Activated CD4-positive, alpha-beta memory T cell treated with anti-CD3 and anti-CD28 coated beads, Interleukin-2, amount 10 ng/mL, durations not matched to agents 7 days and 5 days (primary cell): ENCODE results near the gene C1QTNF6. TPM values are rescaled to one million over a fixed set of nuclear protein-coding genes. Genes with fewer than 3 reads are reported as not detected.

Experiments used
- CTCF ChIA-PET: fragments of 350-600 bp; sonication (Branson Sonifier 250); formaldehyde crosslinking; loops from one replicate; lab custom pipeline; 2021; ENCODE audit warnings: antibody characterized with exemption, inconsistent platforms; lab: Charles Lee
- POLR2A ChIA-PET: fragments of 350-600 bp; sonication (Branson Sonifier 250); formaldehyde crosslinking; loops from one replicate; lab custom pipeline; 2021; ENCODE audit warnings: antibody characterized with exemption; lab: Charles Lee
- DNase-seq: peaks from one replicate; pipeline ENCODE4 v3.0.0-alpha.2; 2020
- H3K27ac Mint-ChIP-seq: one replicate; pipeline ENCODE4 v1.8.0; 2021; ENCODE audit warnings: mild to moderate bottlenecking, mixed read lengths
- H3K27me3 Mint-ChIP-seq: one replicate; pipeline ENCODE4 v1.8.0; 2021; ENCODE audit warnings: mixed read lengths
- H3K36me3 Mint-ChIP-seq: one replicate; pipeline ENCODE4 v1.8.0; 2021; ENCODE audit warnings: low read depth, mixed read lengths
- H3K4me1 Mint-ChIP-seq: one replicate; pipeline ENCODE4 v1.8.0; 2021; ENCODE audit warnings: mixed read lengths
- H3K4me3 Mint-ChIP-seq: one replicate; pipeline ENCODE4 v1.8.0; 2021; ENCODE audit warnings: mild to moderate bottlenecking, mixed read lengths
- H3K9me3 Mint-ChIP-seq: one replicate; pipeline ENCODE4 v1.8.0; 2021; ENCODE audit warnings: mixed read lengths
- total RNA-seq, 2 experiments: library from RNA; stranded (reverse); gene quantifications; one replicate each; pipeline ENCODE4 v1.2.3, GENCODE V29; 2021

Gene C1QTNF6
- total RNA-seq, 2 experiments from 2014 or later = 10.2 to 10.3 TPM

DNA sequence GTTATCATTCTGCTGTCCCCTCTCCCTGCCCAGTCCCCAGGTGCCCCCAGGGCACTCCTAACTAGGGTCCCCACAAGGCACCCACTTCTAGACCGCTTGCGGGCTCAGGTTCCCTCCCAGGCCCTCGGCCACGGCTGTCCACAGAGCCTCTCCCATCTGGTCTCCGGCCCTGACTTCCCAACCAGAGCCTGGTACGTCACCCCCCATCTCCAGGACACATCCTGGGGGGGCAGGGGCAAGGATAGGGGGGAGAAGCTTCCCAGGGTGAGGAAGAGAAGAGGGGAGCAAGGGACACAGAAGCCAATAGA lies 23.8 kb upstream of the C1QTNF6 start:
- Mint-ChIP-seq H3K9me3 (no peaks in the 10 kb centered on the region), H3K27ac (no peak overlapping the region), H3K36me3 (no peaks in the 10 kb centered on the region), H3K27me3 (no peaks in the 10 kb centered on the region), H3K4me1 (peaks cover 3% of the 10 kb centered on the region), H3K4me3 (no peak overlapping the region)
- ChIA-PET CTCF (interaction anchor here (0.5 to 1.7 kb wide), 3 partner anchors 11 to 56 kb away, joined by 4 to 5 read pairs (median 4); no protein-coding TSS in a partner anchor), POLR2A (no interaction called here)
- no peak for DNase-seq

- H3K36me3 Mint-ChIP-seq = no peaks in the 10 kb centered on the region
- peaks cover 2% of the 10 kb centered on the region for H3K4me1 Mint-ChIP-seq
- POLR2A ChIA-PET = interaction anchor here (0.7 to 2.4 kb wide), 3 partner anchors 13 to 27 kb away, joined by 3 to 13 read pairs (median 3); no protein-coding TSS in a partner anchor
- no peaks in the 10 kb centered on the region for H3K27me3 Mint-ChIP-seq
- DNase-seq = no peak
- H3K9me3 Mint-ChIP-seq = no peaks in the 10 kb centered on the region
- H3K27ac Mint-ChIP-seq = no peak overlapping the region
- no peak overlapping the region for H3K4me3 Mint-ChIP-seq
- CTCF ChIA-PET = interaction anchor here (0.5 to 1.7 kb wide), 4 partner anchors 11 to 91 kb away, joined by 3 to 5 read pairs (median 4); no protein-coding TSS in a partner anchor
These were observed 23.2 kb upstream of the C1QTNF6 start for GRCh38 chr22:37211075-37211865.

DNA sequence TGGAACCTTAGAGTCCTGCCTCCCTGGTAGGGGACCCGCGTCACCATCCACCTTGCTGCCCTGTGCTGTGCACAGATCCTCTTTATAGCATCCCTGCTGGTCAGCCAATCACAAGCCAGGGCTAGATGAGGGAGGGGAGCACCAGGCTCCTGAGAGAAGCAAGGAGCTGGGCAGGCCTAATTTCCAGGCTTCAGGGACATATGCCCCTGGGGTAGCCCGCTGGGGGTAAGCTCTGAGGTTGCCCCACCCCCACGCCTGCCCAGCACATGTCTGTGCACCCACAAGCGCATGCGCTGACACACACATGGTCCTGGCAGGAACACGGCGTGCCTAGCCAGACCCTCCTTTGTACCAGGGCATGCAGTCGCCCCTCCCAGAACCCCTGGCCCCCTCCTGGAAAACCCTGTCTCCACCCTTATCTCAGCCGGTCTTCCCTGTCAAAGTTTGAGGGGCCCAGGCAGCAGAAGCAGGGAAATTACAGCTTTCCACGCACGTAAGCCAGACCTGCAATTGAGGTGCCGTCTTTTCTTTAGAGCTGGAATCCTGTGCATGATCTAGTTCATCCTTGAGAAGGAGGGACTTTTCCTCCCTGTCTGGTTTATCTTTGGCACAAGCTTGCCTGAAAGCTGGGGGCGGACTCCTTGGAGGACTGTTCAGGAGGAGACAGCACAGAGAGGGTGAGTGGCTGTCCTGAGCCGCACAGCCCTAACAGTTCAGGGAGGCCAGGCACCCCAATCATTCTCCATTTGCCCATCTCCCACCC lies 22.2 kb upstream of the C1QTNF6 start:
- CTCF ChIA-PET = interaction anchor here (1.7 kb wide), 1 partner anchor 11 kb away, joined by 5 read pairs; no protein-coding TSS in a partner anchor

DNA sequence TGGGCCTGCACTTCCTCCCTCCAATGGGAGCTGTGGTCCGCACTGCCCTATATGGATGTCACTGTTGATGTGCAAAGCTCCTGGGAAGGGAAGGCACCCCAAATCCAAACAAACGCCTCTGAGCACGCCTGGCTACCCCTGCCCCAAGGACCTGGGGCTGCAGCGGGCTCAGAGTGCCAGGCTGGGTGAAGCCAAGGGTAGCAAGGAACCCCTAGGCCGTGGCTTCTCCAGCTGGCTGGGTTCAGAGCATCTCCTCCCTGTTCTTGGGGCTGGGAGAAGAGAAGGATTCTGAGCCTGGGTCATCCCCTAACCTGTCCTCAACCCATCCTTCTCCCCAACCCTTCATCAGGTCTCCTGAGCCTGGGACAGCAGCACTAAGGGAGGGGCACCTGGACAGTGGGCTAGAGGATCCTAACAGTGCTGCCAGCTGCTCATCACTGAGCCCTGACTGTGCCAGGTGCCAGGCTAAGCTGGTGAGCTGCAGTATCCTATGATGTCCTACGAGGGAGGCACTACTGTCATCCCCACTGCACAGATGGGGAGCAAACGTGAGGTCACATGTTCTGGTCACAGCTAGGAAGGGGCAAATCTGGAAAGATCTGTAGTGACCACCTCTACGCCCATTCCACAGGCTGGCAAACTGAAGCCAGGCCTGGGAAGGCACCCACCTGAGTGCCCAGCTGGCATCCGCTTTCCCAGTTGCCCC lies 21.2 kb upstream of the C1QTNF6 start:
- H3K4me1 Mint-ChIP-seq = peaks cover 2% of the 10 kb centered on the region
- H3K27me3 Mint-ChIP-seq = no peaks in the 10 kb centered on the region
- ChIA-PET CTCF (interaction anchor here (1.7 kb wide), 1 partner anchor 10 kb away, joined by 5 read pairs; no protein-coding TSS in a partner anchor), POLR2A (interaction anchor here (1.2 to 2.4 kb wide), 4 partner anchors 10 to 22 kb away, joined by 3 to 13 read pairs (median 4); no protein-coding TSS in a partner anchor)
- DNase-seq = no peak
- no peaks in the 10 kb centered on the region for H3K9me3 Mint-ChIP-seq
- H3K4me3 Mint-ChIP-seq = no peak overlapping the region
- H3K36me3 Mint-ChIP-seq = no peaks in the 10 kb centered on the region
- no peak overlapping the region for H3K27ac Mint-ChIP-seq

More for the DNA sequence above, 22.2 kb upstream of the C1QTNF6 start:
- no peak overlapping the region for H3K27ac Mint-ChIP-seq
- no peaks in the 10 kb centered on the region for H3K9me3 Mint-ChIP-seq
- no peak for DNase-seq
- H3K36me3 Mint-ChIP-seq = no peaks in the 10 kb centered on the region
- POLR2A ChIA-PET = interaction anchor here (0.7 to 2.4 kb wide), 5 partner anchors 9 to 28 kb away, joined by 3 to 13 read pairs (median 4); no protein-coding TSS in a partner anchor
- no peak overlapping the region for H3K4me3 Mint-ChIP-seq
- H3K4me1 Mint-ChIP-seq = peaks cover 2% of the 10 kb centered on the region
- H3K27me3 Mint-ChIP-seq = no peaks in the 10 kb centered on the region

DNA sequence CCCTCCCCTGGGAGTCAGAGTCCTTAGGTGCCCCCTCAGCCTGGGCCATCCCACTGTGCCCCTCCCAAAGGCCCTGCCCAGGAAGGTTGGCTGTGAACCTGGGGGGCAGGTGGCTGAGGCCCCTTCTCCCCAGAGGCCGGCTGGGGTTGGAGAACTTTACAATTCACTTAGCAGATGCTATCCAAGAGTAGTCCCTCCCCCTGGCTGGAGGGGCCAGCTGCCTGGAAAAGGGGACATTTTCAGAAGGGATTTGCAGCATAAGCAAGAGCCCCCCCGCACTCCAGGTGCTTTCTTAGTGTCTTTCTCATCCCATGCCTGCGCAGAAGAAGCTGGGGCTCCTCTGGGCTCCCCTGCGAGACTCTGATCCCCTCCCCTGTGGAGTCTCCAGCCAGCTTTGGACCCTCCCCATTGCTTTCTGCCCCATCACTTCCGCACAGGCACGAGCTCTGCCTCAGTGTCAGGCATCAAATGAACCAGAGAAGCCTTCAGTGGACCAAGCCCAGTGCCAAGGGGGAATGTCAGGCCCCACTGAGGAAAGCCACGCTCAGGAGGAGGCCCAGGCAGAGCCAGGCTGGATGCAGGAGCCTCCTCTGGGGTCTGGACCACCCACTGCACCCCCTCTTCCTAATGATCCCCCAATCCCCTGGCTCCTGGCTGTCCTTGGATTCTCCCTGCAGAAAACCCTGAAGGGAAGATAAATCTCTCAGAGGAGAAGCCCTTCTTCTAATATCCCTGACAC lies 20.5 kb upstream of the C1QTNF6 start:
- H3K27ac Mint-ChIP-seq = no peak overlapping the region
- no peak overlapping the region for H3K4me3 Mint-ChIP-seq
- ChIA-PET CTCF (interaction anchor here (1.2 to 1.7 kb wide), 2 partner anchors 9 kb away, joined by 4 to 5 read pairs; no protein-coding TSS in a partner anchor), POLR2A (interaction anchor here (1.2 to 3.4 kb wide), 5 partner anchors 8 to 22 kb away, joined by 3 to 14 read pairs (median 4); no protein-coding TSS in a partner anchor)
- DNase-seq = no peak
- no peaks in the 10 kb centered on the region for H3K9me3 Mint-ChIP-seq
- H3K36me3 Mint-ChIP-seq = no peaks in the 10 kb centered on the region
- no peaks in the 10 kb centered on the region for H3K27me3 Mint-ChIP-seq
- H3K4me1 Mint-ChIP-seq = peaks cover 2% of the 10 kb centered on the region

DNA sequence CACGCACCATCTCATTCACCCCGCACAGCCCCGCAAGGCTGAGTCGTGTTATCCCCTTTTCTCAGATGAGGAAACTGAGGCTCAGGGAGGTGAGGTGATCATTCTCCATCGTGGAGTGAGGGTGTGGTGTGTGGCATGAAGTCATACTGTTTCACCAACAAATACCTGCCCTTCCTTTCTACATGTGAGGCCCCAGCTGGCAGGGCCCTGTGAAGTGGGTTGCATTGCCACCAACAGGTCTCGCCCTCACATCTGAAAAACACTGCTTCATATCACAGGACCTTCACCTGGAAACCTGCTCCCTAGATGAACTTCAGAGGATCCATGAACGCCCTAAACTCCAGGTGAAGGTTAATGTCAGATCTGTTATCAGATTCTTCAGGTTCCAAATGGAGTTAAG lies 19.9 kb upstream of the C1QTNF6 start:
- DNase-seq = no peak
- Mint-ChIP-seq H3K27me3 (no peaks in the 10 kb centered on the region), H3K4me1 (peaks cover 2% of the 10 kb centered on the region), H3K9me3 (no peaks in the 10 kb centered on the region), H3K4me3 (no peak overlapping the region), H3K36me3 (no peaks in the 10 kb centered on the region), H3K27ac (no peak overlapping the region)
- POLR2A ChIA-PET = interaction anchor here (1.2 to 3.4 kb wide), 3 partner anchors 9 to 23 kb away, joined by 3 to 14 read pairs (median 4); no protein-coding TSS in a partner anchor
- CTCF ChIA-PET = interaction anchor here (1.2 kb wide), 1 partner anchor 9 kb away, joined by 4 read pairs; no protein-coding TSS in a partner anchor

GRCh38 chr22:37206841-37207821 lies 19.1 kb upstream of the C1QTNF6 start:
- DNase-seq = no peak
- ChIA-PET POLR2A (interaction anchor here (3.4 kb wide), 1 partner anchor 9 kb away, joined by 14 read pairs; no protein-coding TSS in a partner anchor), CTCF (interaction anchor here (1.2 kb wide), 1 partner anchor 8 kb away, joined by 4 read pairs; no protein-coding TSS in a partner anchor)
- Mint-ChIP-seq H3K4me1 (peaks cover 2% of the 10 kb centered on the region), H3K27me3 (no peaks in the 10 kb centered on the region), H3K36me3 (no peaks in the 10 kb centered on the region), H3K9me3 (no peaks in the 10 kb centered on the region), H3K27ac (no peak overlapping the region), H3K4me3 (no peak overlapping the region)

DNA sequence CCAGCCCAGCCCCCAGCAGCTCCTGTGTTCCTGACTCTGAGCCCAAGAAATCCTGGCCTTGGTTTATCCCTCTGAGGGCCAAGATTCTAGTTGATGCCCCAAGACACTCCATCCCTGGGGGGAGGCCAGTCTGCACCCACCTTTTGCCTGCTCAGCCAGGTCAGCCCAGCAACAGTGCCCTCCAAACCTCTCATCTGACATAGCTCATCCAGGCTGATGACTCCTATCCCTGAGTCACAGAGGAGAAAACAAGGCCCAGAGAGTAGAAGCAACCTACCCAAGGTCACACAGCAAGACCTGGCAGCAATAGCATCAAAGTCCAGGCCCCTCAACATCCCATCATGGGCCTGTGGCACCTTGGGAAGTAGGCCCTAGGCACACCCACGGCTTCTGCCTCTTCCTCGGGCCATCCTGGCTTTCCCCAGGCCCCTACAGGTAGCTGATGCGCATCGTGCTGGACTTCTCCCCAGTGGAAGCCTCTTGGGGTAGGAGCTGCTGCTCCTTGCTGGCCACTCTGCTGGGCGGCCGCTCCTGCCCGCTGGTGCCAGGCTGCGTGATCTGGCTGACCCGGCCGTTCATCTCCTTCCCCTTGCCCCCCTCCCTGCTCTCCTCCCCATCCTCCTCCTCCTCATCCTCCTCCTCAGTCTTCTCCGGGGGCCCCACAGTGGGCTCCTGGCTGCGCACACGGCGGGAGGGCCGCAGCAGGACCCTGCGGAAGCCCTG lies 18.2 kb upstream of the C1QTNF6 start:
- no peak for DNase-seq
- ChIA-PET POLR2A (interaction anchor here (0.5 to 3.4 kb wide), 2 partner anchors 10 to 128 kb away, joined by 3 to 14 read pairs; no protein-coding TSS in a partner anchor), CTCF (no interaction called here)
- H3K27ac Mint-ChIP-seq = no peak overlapping the region
- H3K4me1 Mint-ChIP-seq = peaks cover 2% of the 10 kb centered on the region
- H3K27me3 Mint-ChIP-seq = no peaks in the 10 kb centered on the region
- no peaks in the 10 kb centered on the region for H3K36me3 Mint-ChIP-seq
- no peak overlapping the region for H3K4me3 Mint-ChIP-seq
- H3K9me3 Mint-ChIP-seq = no peaks in the 10 kb centered on the region

GRCh38 chr22:37205046-37205445 lies 17.0 kb upstream of the C1QTNF6 start:
- no peak for DNase-seq
- H3K4me1 Mint-ChIP-seq = peaks cover 8% of the 10 kb centered on the region
- no peaks in the 10 kb centered on the region for H3K36me3 Mint-ChIP-seq
- H3K9me3 Mint-ChIP-seq = no peaks in the 10 kb centered on the region
- ChIA-PET POLR2A (interaction anchor here (3.4 kb wide), 1 partner anchor 12 kb away, joined by 14 read pairs; no protein-coding TSS in a partner anchor), CTCF (no interaction called here)
- no peak overlapping the region for H3K4me3 Mint-ChIP-seq
- no peaks in the 10 kb centered on the region for H3K27me3 Mint-ChIP-seq
- no peak overlapping the region for H3K27ac Mint-ChIP-seq

DNA sequence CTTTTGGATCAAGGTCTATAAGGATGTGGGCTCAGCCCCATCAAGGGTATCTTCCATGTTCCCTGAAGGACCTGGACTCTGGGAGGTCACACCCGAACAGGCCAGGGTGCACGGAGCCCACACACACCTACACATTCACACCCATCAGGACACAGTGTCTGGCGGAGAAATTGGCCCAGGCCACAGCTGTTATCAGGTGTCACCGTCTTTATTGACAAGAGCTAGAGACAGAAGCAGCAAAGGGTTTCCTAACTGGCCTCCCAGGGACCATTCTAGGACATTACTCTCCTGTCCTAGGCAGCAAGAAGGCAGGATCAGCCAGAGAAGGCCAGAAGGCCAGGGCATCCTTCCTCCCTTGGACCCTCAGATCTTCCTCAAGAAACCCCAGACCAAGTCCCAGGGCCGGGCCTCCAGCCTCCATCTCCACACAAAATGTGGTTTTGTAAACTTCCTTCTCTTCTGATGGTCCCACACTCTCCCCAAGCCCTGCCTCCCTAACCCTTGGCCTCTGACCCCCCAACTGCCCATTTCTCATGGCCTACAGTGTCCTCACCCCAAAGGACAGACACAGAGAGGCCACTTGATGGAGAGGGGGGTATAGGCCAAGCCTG lies 16.1 kb upstream of the C1QTNF6 start:
- H3K4me3 Mint-ChIP-seq = no peak overlapping the region
- peaks cover 15% of the 10 kb centered on the region for H3K4me1 Mint-ChIP-seq
- POLR2A ChIA-PET = no interaction called here
- CTCF ChIA-PET = no interaction called here
- H3K27ac Mint-ChIP-seq = no peak overlapping the region
- H3K9me3 Mint-ChIP-seq = no peaks in the 10 kb centered on the region
- no peak for DNase-seq
- no peaks in the 10 kb centered on the region for H3K36me3 Mint-ChIP-seq
- no peaks in the 10 kb centered on the region for H3K27me3 Mint-ChIP-seq
